HG03025 (cell line): ENCODE results near the gene ACSS3.
"Not testable (repeated sequence)": the region's sequence is repeated elsewhere in the genome, so short reads cannot be mapped to it uniquely, and the experiment has no call there.

ENCODE experiments used
- ATAC-seq: cut with Tn5 transposase; IDR thresholded peaks from one replicate; pipeline ENCODE4 v1.9.1; 2021; ENCODE audit warnings: mild to moderate bottlenecking, moderate library complexity; ENCODE audit not compliant: unreplicated experiment, low FRiP score

Gene ACSS3

GRCh38 chr12:81089412-81089811 lies 11.5 kb downstream of the ACSS3 start:
- no peak for ATAC-seq

GRCh38 chr12:81092053-81092452 lies 14.2 kb downstream of the ACSS3 start:
- no peak for ATAC-seq

GRCh38 chr12:81094718-81095360 lies 17.0 kb downstream of the ACSS3 start:
- ATAC-seq: no peak

GRCh38 chr12:81095501-81096232 lies 17.8 kb downstream of the ACSS3 start:
- ATAC-seq: no peak

- no peak for ATAC-seq
Observed at GRCh38 chr12:81105687-81106086, 27.8 kb downstream of the ACSS3 start.

- ATAC-seq: no peak
Observed at GRCh38 chr12:81114226-81114625, 36.3 kb downstream of the ACSS3 start.

GRCh38 chr12:81119069-81119468 lies 41.2 kb downstream of the ACSS3 start:
- not testable (repeated sequence) for ATAC-seq

- no peak for ATAC-seq
Observed at GRCh38 chr12:81120961-81121360, 43.1 kb downstream of the ACSS3 start.

GRCh38 chr12:81123611-81124010 lies 45.7 kb downstream of the ACSS3 start:
- no peak for ATAC-seq

- ATAC-seq: no peak
Observed at GRCh38 chr12:81125691-81126090, 47.8 kb downstream of the ACSS3 start.

- peak; percentile 94 for ATAC-seq
Observed at GRCh38 chr12:81128930-81129554, 51.2 kb downstream of the ACSS3 start.

GRCh38 chr12:81136519-81136918 lies 58.6 kb downstream of the ACSS3 start:
- ATAC-seq: no peak

- no peak for ATAC-seq
Observed at GRCh38 chr12:81137801-81138200, 59.9 kb downstream of the ACSS3 start.

- ATAC-seq: no peak
Observed at GRCh38 chr12:81141217-81141616, 63.3 kb downstream of the ACSS3 start.

GRCh38 chr12:81143057-81143456 lies 65.2 kb downstream of the ACSS3 start:
- ATAC-seq: no peak

GRCh38 chr12:81146228-81147225 lies 68.6 kb downstream of the ACSS3 start:
- no peak for ATAC-seq

- no peak for ATAC-seq
Observed at GRCh38 chr12:81147292-81147919, 69.5 kb downstream of the ACSS3 start.

- ATAC-seq: no peak
Observed at GRCh38 chr12:81150382-81150781, 72.5 kb downstream of the ACSS3 start.

GRCh38 chr12:81159856-81160255 lies 82.0 kb downstream of the ACSS3 start:
- no peak for ATAC-seq

- no peak for ATAC-seq
Observed at GRCh38 chr12:81161680-81162079, 83.8 kb downstream of the ACSS3 start.
